Sigmoid colon (tissue), 4 donors: ENCODE data around the gene CHCHD1.

ENCODE experiments used
- CTCF ChIP-seq, 4 experiments: fragments of 450-650 bp in 3 of 4; fragments of 200-600 bp in 1 of 4; IDR thresholded peaks; one replicate each; pipeline ENCODE4 v1.5.1; 2016 to 2019; ENCODE audit warnings: antibody characterized with exemption in 4 of 4, mild to moderate bottlenecking in 3 of 4, moderate library complexity in 2 of 4
- EP300 ChIP-seq, 4 donors: sonication (generic); formaldehyde crosslinking; IDR thresholded peaks; one replicate each; pipeline ENCODE4 v1.6.1; 2017; ENCODE audit warnings: antibody characterized with exemption in 4 of 4
- POLR2A ChIP-seq, 2 donors: fragments of 450-650 bp; IDR thresholded peaks; one replicate each; pipeline ENCODE4 v1.6.1; 2016; ENCODE audit warnings: antibody characterized with exemption in 2 of 2, mild to moderate bottlenecking in 2 of 2, moderate library complexity in 2 of 2

GRCh38 chr10:73734028-73734720 is 47.7 kb upstream of the CHCHD1 start:
- no peak for TF ChIP-seq CTCF (IDR thresholded peaks at IDR 0.05)
- no peak for TF ChIP-seq POLR2A (IDR thresholded peaks at IDR 0.05)
- TF ChIP-seq EP300 (IDR thresholded peaks at IDR 0.05), result no peak
